HepG2 (cell line): ENCODE measurements around the gene METTL6. TPM values are rescaled to one million over a fixed set of nuclear protein-coding genes. Genes with fewer than 3 reads are reported as not detected.

Experiments
- ATAC-seq: fragments of 200-7000 bp; cut with Tn5 transposase; 3 replicates; pipeline ENCODE4 v1.9.1; 2020; ENCODE audit warnings: mild to moderate bottlenecking, moderate library complexity
- BruUV-seq: library from RNA; stranded (reverse); fragments of 400-500 nt; replicated peaks from 2 replicates; lab custom pipeline; 2021; lab: Mats Ljungman, UMichigan
- CTCF ChIA-PET: fragments of 300-600 bp; formaldehyde crosslinking; extraction: SDS; loops from one replicate; lab custom pipeline; 2021; ENCODE audit warnings: low total read pairs, inconsistent platforms, low intra/inter-chr PET ratio; lab: Yijun Ruan, JAX
- POLR2A ChIA-PET: fragments of 350-600 bp; sonication (Branson Sonifier 250); formaldehyde crosslinking; loops from one replicate; lab custom pipeline; 2020; ENCODE audit warnings: antibody characterized with exemption, inconsistent platforms; lab: Yijun Ruan, JAX
- DNase-seq: peaks from one replicate; pipeline ENCODE4 v3.0.0-alpha.2; 2015; ENCODE audit warnings: low spot score
- FAIRE-seq: peaks from 3 replicates; lab custom pipeline; 2011; peaks lifted over from hg19 to GRCh38; lab: Jason Lieb, UNC
- H2AFZ ChIP-seq: one replicate; pipeline ENCODE4 v1.6.1; 2011; ENCODE audit warnings: low read length, inconsistent platforms
- H3K27ac ChIP-seq: fragments of 300-600 bp; 3 replicates; pipeline ENCODE4 v1.8.0; 2011; ENCODE audit warnings: mixed run types, mild to moderate bottlenecking, mixed read lengths, low read length, inconsistent platforms; ENCODE audit not compliant: insufficient read depth; ENCODE audit errors: extremely low read length
- H3K27me3 ChIP-seq, 2 experiments: fragments of 200-600 bp in 1 of 2; 2 replicates in 1 of 2; 3 replicates in 1 of 2; pipeline versions ENCODE4 v1.6.0 to v1.8.0; 2011; ENCODE audit warnings: low read length in 2 of 2, mild to moderate bottlenecking in 2 of 2, moderate library complexity in 2 of 2, inconsistent platforms in 1 of 2; ENCODE audit not compliant: insufficient read depth in 2 of 2, control insufficient read depth in 1 of 2
- H3K36me3 ChIP-seq, 2 experiments: fragments of 200-600 bp in 1 of 2; replicated peaks in 1 of 2; 2 replicates in 1 of 2; 3 replicates in 1 of 2; pipeline versions ENCODE4 v1.5.1 to v1.8.0; 2011; ENCODE audit warnings: low read length in 2 of 2, inconsistent platforms in 1 of 2; ENCODE audit not compliant: insufficient read depth in 2 of 2, control insufficient read depth in 1 of 2
- H3K4me1 ChIP-seq: 2 replicates; pipeline ENCODE4 v1.5.1; 2012; ENCODE audit warnings: low read length, inconsistent platforms; ENCODE audit not compliant: insufficient read depth
- H3K4me2 ChIP-seq: 2 replicates; pipeline ENCODE4 v1.6.0; 2011; ENCODE audit warnings: low read depth, low read length, inconsistent platforms
- H3K4me3 ChIP-seq, 3 experiments: fragments of 200-600 bp in 1 of 3; sonication (generic), shearing (Covaris generic) in 1 of 3; replicated peaks in 1 of 3; 2 replicates each; pipeline ENCODE4 v1.5.1; 2011 to 2016; ENCODE audit warnings: low read length in 3 of 3, inconsistent platforms in 2 of 3, low read depth in 2 of 3, mild to moderate bottlenecking in 2 of 3, control low read depth in 1 of 3, mixed read lengths in 1 of 3; ENCODE audit not compliant: insufficient read depth in 1 of 3
- H3K79me2 ChIP-seq: one replicate; pipeline ENCODE4 v1.6.1; 2011; ENCODE audit warnings: low read length, inconsistent platforms; ENCODE audit not compliant: insufficient read depth
- H3K9ac ChIP-seq: 2 replicates; pipeline ENCODE4 v1.6.0; 2011; ENCODE audit warnings: mild to moderate bottlenecking, low read depth, low read length, inconsistent platforms; ENCODE audit not compliant: insufficient read depth
- H3K9me3 ChIP-seq: 2 replicates; pipeline ENCODE4 v1.5.1; 2012; ENCODE audit warnings: mild to moderate bottlenecking, low read length
- H4K20me1 ChIP-seq: 2 replicates; pipeline ENCODE4 v1.6.0; 2011; ENCODE audit warnings: inconsistent platforms, mild to moderate bottlenecking, low read length, moderate library complexity; ENCODE audit not compliant: insufficient read depth
- AGO2 ChIP-seq: fragments of 200-400 bp; formaldehyde crosslinking; optimal IDR thresholded peaks from 2 replicates; pipeline ENCODE3; 2017; ENCODE audit warnings: mild to moderate bottlenecking, low read depth, low read length, moderate library complexity
- FOXP1 ChIP-seq, 2 experiments: fragments of 450-650 bp in 1 of 2; IDR thresholded peaks; 2 replicates each; pipeline ENCODE4 v1.6.1; 2017 to 2018; ENCODE audit warnings: antibody characterized with exemption in 1 of 2
- STAG1 ChIP-seq: sonication (generic); formaldehyde crosslinking; IDR thresholded peaks from 2 replicates; pipeline ENCODE4 v1.4.0; 2020; ENCODE audit warnings: missing genetic modification reagents
- ZNF557 ChIP-seq: sonication (generic); formaldehyde crosslinking; IDR thresholded peaks from 2 replicates; pipeline ENCODE4 v1.4.0; 2020; ENCODE audit warnings: missing genetic modification reagents
- ZNF674 ChIP-seq: sonication (generic); formaldehyde crosslinking; IDR thresholded peaks from 2 replicates; pipeline ENCODE4 v1.5.0; 2020; ENCODE audit warnings: low read depth, mild to moderate bottlenecking, missing genetic modification reagents
- WGBS: methylation state at CpG from one replicate; pipeline ENCODE4 v1.1.6; 2017; ENCODE audit warnings: low lambda C conversion rate; 5-methylcytosine and 5-hydroxymethylcytosine counted together
- in situ Hi-C: cut with HindIII; loops from 2 replicates; pipeline ENCODE4 v1.10.0; 2017; ENCODE audit warnings: low pct_unique_long_range_greater_than_20kb; ENCODE audit not compliant: extremely low pct_ligation_motif_present
- intact Hi-C: fragments of 100-400 bp; cut with micrococcal nuclease; formaldehyde crosslinking; loops from one replicate; pipeline ENCODE4 v1.10.0; 2022; ENCODE audit not compliant: unreplicated experiment
- polyA plus RNA-seq, 8 experiments: library from polyadenylated mRNA; depleted of rRNA in 3 of 8; stranded (reverse) in 7 of 8; unstranded in 1 of 8; fragments of >200 nt; fragmentation: Illumina TruSeq in 4 of 8; extraction: Trizol in 4 of 8; gene quantifications; 2 replicates each; pipeline versions ENCODE4 v1.2.1 to v1.2.3, GENCODE V29; 2011 to 2016; ENCODE audit warnings: low read depth in 4 of 8, missing spikeins in 1 of 8, mixed read lengths in 1 of 8; ENCODE audit not compliant: insufficient read depth in 1 of 8
- total RNA-seq, 5 experiments: library from RNA; depleted of rRNA; stranded (reverse); fragments of >200 nt; fragmentation: Illumina TruSeq; extraction: Trizol; gene quantifications; 2 replicates each; pipeline ENCODE4 v1.2.3, GENCODE V29; 2016; ENCODE audit warnings: low read depth in 1 of 5
- TF ChIP-seq, protein P1 (sequence below): sonication (generic); formaldehyde crosslinking; IDR thresholded peaks from 2 replicates; pipeline ENCODE4 v1.5.0; 2020; ENCODE audit warnings: mild to moderate bottlenecking, missing genetic modification reagents, moderate library complexity
- TF ChIP-seq, protein P2 (sequence below): sonication (generic); formaldehyde crosslinking; IDR thresholded peaks from 2 replicates; pipeline ENCODE4 v1.8.1; 2023; ENCODE audit warnings: mild to moderate bottlenecking, missing genetic modification reagents

Gene METTL6
- total and polyA plus RNA-seq, 2 of the 13 experiments (the other 11 are each of a cell fraction or from before 2014, with no cell fraction given), result 17.2 to 29.4 TPM

DNA sequence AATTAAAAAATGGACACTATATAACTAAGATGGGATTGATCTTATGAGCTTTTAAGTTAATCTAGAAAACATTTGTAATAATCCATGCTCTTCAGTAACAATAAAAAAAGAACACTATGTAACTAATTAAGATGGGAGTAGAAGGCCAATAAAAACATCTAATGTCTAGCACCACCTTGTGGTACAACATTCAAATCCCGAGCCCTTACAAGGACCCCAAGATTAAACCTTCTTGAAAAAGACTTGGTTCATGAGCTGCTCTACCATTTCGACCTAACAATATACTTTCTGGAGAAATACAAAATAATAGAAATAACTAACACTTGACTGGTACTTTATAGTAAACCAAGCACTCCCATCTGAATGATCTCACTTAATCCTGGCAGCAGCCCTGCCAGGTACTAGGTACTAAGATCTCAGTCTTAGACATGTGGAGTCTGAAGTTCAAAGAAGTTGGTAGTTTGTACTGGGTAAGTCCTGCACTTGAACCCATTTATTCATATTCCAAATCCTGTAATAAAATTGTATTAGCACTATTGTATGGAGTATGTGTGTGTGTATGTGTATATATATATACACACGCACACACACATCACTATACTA, 21.8 kb downstream of the METTL6 start:
- ChIA-PET CTCF (interaction anchor here (1.1 to 1.5 kb wide), 3 partner anchors 137 to 297 kb away, joined by 3 to 7 read pairs (median 5); no protein-coding TSS in a partner anchor), POLR2A (no interaction called here)
- Histone ChIP-seq H4K20me1 (no peaks in the 10 kb centered on the region), H3K4me1 (no peaks in the 10 kb centered on the region), H3K4me3 (no peak overlapping the region), H3K27ac (no peak overlapping the region), H2AFZ (no peak overlapping the region), H3K79me2 (no peaks in the 10 kb centered on the region), H3K27me3 (no peaks in the 10 kb centered on the region), H3K4me2 (no peak overlapping the region), H3K9me3 (no peaks in the 10 kb centered on the region), H3K36me3 (peaks cover 1 to 5% of the 10 kb centered on the region in 2 experiments; a peak in 2 of 5 replicates), H3K9ac (no peak overlapping the region)
- in situ Hi-C loops (loop anchor here (10.0 kb wide), 2 partner anchors 201 to 301 kb away; partner anchors contain the start of gene CAPN7), intact Hi-C loops (loop anchor here (1.0 to 10.0 kb wide), 3 partner anchors 137 to 298 kb away; partner anchors contain the start of gene CAPN7)
- peak; percentile 69 for ATAC-seq
- BruUV-seq, result no TSS peak
- DNase-seq, result peak; percentile 40
- TF ChIP-seq, protein P1, sequence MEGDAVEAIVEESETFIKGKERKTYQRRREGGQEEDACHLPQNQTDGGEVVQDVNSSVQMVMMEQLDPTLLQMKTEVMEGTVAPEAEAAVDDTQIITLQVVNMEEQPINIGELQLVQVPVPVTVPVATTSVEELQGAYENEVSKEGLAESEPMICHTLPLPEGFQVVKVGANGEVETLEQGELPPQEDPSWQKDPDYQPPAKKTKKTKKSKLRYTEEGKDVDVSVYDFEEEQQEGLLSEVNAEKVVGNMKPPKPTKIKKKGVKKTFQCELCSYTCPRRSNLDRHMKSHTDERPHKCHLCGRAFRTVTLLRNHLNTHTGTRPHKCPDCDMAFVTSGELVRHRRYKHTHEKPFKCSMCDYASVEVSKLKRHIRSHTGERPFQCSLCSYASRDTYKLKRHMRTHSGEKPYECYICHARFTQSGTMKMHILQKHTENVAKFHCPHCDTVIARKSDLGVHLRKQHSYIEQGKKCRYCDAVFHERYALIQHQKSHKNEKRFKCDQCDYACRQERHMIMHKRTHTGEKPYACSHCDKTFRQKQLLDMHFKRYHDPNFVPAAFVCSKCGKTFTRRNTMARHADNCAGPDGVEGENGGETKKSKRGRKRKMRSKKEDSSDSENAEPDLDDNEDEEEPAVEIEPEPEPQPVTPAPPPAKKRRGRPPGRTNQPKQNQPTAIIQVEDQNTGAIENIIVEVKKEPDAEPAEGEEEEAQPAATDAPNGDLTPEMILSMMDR (CRISPR knock-in tag), result peak; percentile 44; the same call in 1 of the 2 replicates
- TF ChIP-seq ZNF557 (CRISPR knock-in tag), result no peak
- TF ChIP-seq ZNF674 (CRISPR knock-in tag), result no peak
- peak; percentile 41 for TF ChIP-seq STAG1 (CRISPR knock-in tag)
- 36% methylated on average over 3 of the region's 3 CpGs for WGBS
- FAIRE-seq, result peak; percentile 64

DNA sequence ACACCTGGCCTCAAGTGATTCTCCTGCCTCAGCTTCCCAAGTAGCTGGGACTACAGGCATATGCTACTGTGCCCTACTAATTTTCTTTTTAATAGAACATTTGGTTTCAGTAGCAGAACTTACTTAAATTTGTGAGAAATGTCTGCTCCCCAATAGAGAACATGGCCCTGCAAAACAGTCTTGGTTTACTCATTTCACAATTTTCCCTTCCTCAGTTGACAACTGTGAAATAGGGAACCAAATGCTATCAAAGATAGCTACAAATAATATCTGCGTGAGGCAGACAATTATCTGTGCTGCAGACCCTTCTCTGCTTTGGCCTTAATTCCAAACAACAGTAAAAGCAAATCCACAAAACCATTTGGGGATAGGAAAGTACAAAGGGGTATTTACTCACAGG, 22.6 kb downstream of the METTL6 start:
- Histone ChIP-seq H4K20me1 (no peaks in the 10 kb centered on the region), H3K9ac (no peak overlapping the region), H3K79me2 (no peaks in the 10 kb centered on the region), H3K27ac (no peak overlapping the region), H2AFZ (no peak overlapping the region), H3K9me3 (no peaks in the 10 kb centered on the region), H3K4me3 (no peak overlapping the region), H3K4me2 (no peak overlapping the region), H3K27me3 (no peaks in the 10 kb centered on the region), H3K36me3 (0 out of 5 replicates have a peak, but pooled peaks cover 0 to 1% of the 10 kb centered on the region in 2 experiments), H3K4me1 (no peaks in the 10 kb centered on the region)
- no TSS peak for BruUV-seq
- DNase-seq (no peak), ATAC-seq (no peak), FAIRE-seq (no peak)
- 94% methylated on average over 1 of the region's 1 CpG for WGBS
- POLR2A ChIA-PET, result no interaction called here
- intact Hi-C loops, result loop anchor here (1.0 to 10.0 kb wide), 3 partner anchors 136 to 297 kb away; partner anchors contain the start of gene CAPN7
- in situ Hi-C loops, result loop anchor here (10.0 kb wide), 2 partner anchors 200 to 300 kb away; partner anchors contain the start of gene CAPN7
- CTCF ChIA-PET, result interaction anchor here (1.1 to 1.5 kb wide), 3 partner anchors 136 to 296 kb away, joined by 3 to 7 read pairs (median 5); no protein-coding TSS in a partner anchor
- TF ChIP-seq, protein P2, sequence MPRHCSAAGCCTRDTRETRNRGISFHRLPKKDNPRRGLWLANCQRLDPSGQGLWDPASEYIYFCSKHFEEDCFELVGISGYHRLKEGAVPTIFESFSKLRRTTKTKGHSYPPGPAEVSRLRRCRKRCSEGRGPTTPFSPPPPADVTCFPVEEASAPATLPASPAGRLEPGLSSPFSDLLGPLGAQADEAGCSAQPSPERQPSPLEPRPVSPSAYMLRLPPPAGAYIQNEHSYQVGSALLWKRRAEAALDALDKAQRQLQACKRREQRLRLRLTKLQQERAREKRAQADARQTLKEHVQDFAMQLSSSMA (CRISPR knock-in tag), result no peak
- TF ChIP-seq FOXP1 (IDR thresholded peaks at IDR 0.05), result no peak
- TF ChIP-seq FOXP1 (CRISPR knock-in tag; IDR thresholded peaks at IDR 0.05), result no peak
- TF ChIP-seq AGO2, result no peak
